Stimulated activated CD4-positive, alpha-beta T cell treated with anti-CD3 and anti-CD28 coated beads, Interleukin-12 subunit alpha, Interleukin-12 subunit beta, amount 100 ng/mL, for 4 hours (primary cell): Measurements from ENCODE around the gene PALM3.
A peak's percentile ranks its signal among the peaks of the same experiment; 100 is the strongest.
"Not testable (repeated sequence)": the region's sequence is repeated elsewhere in the genome, so short reads cannot be mapped to it uniquely, and the experiment has no call there.

Source experiments
- DNase-seq: peaks from one replicate; pipeline ENCODE4 v3.0.0-alpha.2; 2020

Gene PALM3

DNA sequence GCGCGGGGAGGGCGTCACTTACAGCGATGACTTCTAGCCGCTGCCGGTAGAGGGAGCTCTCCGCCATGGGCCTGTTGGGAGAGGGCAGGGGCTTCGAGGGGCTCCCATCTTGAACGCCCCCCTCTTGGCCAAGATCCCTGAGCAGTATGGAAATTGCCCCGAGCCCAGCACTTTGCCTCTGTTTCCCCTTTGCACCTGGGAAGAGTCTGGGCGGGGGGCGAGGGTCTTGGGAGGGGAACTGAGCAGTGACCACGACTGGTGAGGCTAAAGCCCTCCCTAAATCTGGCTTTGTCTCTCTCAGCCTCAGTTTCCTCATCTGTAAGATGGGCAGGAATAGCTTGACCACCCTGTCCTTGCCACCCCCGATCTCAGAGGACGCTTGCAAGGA lies 2.8 kb downstream of the PALM3 start:
- peak; percentile 51 for DNase-seq

- no peak for DNase-seq
Measured at GRCh38 chr19:14058182-14059092, 3.4 kb downstream of the PALM3 start.

GRCh38 chr19:14056741-14057356 lies 5.0 kb downstream of the PALM3 start:
- DNase-seq = no peak

DNA sequence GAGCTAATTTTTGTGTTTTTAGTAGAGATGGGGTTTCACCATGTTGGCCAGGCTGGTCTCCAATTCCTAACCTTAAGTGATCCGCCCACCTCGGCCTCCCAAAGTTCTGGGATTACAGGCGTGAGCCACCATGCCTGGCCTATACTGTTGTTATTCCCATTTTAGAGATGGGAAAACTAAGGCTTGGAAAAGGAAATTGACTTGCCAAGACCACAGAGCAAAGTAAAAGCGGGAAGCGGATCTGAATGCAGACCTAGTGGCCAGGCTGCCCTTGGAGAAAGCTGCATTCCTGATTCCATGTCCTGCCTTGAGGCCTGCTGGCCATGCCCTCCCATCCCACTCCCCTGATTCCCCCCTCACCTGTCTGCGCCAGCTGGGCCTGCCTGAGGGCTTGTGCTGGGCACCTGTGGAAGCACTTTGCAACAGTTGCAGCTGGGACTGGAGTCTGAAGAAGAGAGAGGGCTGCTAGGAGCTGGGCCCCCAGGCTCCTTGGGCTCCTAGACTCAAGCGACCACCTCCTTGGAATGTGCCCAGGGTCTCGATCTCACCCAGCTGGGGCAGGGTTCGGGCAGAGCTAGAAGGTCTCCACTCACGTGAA lies 5.7 kb downstream of the PALM3 start:
- DNase-seq = no peak

DNA sequence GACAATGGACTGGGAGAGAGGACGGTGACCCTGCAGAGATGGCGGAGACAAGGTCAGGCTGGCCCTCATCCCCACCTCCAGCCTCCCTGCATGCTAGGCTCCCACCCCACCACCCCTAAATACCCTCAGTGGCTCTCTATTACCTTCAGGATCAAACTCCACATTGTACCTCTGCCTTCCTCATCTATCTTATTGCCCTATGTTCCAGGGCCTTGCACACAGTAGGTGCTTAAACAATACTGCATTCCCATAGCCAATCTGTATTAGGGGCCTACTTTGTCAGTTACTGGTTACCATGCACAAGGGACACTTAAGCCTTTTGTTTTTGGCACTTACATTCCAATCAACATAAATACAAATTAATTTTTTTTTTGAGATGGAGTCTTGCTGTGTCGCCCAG lies 6.5 kb downstream of the PALM3 start:
- no peak for DNase-seq

GRCh38 chr19:14054721-14055120 lies 7.2 kb downstream of the PALM3 start:
- no peak for DNase-seq

DNA sequence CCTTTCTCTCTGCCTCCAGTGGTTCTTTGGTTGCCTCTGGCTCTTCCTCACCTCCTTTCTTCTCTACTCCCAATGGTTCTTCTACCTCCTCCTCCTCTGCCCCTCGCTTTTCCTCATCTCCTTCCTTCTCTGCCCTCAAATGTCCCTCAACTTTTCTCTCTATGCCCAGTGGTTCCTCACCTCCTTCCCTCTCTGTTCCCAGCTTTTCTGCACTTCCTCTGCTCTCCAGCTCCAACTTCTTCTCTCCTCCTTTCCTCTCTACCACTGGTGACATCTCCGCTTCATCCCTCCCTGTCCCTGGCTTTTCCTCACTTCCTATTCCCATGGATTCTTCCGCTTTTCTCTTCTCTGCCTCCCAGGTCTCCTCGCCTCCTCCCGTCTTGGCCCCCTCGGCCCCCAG lies 7.8 kb downstream of the PALM3 start:
- no peak for DNase-seq

GRCh38 chr19:14053500-14053899 lies 8.4 kb downstream of the PALM3 start:
- DNase-seq = no peak

- DNase-seq = no peak
Measured at GRCh38 chr19:14053032-14053431, 8.8 kb downstream of the PALM3 start.

DNA sequence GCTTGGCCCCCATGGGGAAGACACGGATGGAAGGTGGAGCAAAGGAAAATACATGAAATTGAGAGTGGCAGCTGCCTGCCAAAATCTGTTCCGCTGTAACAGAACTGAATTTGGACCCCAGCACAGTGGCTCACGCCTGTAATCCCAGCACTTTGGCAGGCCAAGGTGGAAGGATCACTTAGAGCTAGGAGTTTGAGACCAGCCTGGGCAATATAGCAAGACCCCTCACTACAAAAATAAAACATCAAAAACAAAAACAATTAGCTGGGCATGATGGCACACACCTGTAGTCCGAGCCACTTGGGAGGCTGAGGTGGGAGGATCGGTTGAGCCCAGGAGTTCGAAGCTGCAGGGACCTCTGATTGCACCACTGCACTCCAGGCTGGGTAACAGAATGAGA lies 9.4 kb downstream of the PALM3 start:
- DNase-seq = no peak

GRCh38 chr19:14051980-14052379 lies 9.9 kb downstream of the PALM3 start:
- DNase-seq = no peak

GRCh38 chr19:14050961-14051360 lies 10.9 kb downstream of the PALM3 start:
- DNase-seq = not testable (repeated sequence)

GRCh38 chr19:14050512-14050911 lies 11.4 kb downstream of the PALM3 start:
- DNase-seq = no peak

DNA sequence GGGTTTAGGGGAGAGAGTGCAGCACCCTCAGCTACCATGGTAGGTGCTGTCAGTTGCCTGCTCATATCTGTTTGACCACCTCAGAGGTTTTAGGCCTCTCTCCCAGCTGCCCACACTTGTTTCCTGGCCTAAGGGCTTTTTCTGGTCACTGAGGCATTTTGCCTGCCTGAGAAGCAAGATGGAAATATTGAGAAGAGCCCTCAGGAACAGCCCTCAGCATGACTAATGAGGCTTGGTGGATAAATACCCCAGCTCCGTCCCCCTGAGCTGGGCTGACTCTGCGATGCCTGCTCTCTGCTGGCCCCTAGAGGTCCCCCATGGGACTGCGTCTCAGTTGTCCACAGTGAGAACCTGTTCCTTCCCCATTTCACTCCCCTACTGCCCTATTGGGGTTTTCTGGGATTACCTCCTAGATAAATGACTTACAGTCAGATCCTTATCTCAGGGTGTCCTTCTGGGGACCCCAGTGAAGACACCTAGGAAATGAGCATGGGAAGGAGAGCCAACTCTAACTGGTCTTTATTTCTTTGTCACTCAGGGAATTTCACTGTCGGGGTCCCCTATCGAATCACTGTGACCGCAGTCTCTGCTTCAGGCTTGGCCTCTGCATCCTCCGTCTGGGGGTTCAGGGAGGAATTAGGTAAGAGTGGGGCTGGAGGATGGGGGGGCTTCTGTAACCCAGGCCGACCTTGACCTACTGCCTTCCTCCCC lies 13.3 kb downstream of the PALM3 start:
- peak; percentile 76 for DNase-seq

- not testable (repeated sequence) for DNase-seq
Measured at GRCh38 chr19:14047866-14048265, 14.0 kb downstream of the PALM3 start.

- not testable (repeated sequence) for DNase-seq
Measured at GRCh38 chr19:14042659-14043608, 18.9 kb downstream of the PALM3 start.

DNA sequence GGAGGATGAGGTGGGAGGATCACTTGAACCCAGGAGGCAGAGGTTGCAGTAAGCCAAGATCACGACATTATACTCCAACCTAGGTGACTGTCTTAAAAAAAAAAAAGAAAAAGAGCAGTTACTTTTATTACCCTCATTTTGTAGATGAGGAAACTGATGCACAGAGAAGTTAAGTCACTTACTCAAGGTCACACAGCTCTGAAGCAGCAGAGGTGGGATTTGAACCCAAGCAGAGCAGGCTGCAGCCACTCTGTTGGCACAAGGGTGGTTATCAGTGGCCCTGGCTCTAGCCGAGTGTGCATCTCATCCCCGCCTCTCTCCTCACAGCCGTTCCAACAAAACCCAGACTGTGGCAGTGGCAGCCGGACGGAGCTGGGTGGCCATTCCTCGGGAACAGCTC lies 22.7 kb downstream of the PALM3 start:
- DNase-seq = no peak

- no peak for DNase-seq
Measured at GRCh38 chr19:14035706-14036105, 26.2 kb downstream of the PALM3 start.

GRCh38 chr19:14035159-14035558 lies 26.7 kb downstream of the PALM3 start:
- not testable (repeated sequence) for DNase-seq

- DNase-seq = no peak
Measured at GRCh38 chr19:14033946-14034345, 27.9 kb downstream of the PALM3 start.

- peak; percentile 80 for DNase-seq
Measured at GRCh38 chr19:14031719-14032480, 30.0 kb downstream of the PALM3 start, which contains the start of gene IL27RA. Gene IL27RA (plus strand): TSS chr19:14031762. CDS start chr19:14031873, 111 bp downstream.
